ENCODE results near the gene TM4SF20. TPM values are rescaled to one million over a fixed set of nuclear protein-coding genes. Genes with fewer than 3 reads are reported as not detected.

Gene TM4SF20, protein sequence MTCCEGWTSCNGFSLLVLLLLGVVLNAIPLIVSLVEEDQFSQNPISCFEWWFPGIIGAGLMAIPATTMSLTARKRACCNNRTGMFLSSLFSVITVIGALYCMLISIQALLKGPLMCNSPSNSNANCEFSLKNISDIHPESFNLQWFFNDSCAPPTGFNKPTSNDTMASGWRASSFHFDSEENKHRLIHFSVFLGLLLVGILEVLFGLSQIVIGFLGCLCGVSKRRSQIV
- total RNA-seq = not detected in 2 replicates

DNA sequence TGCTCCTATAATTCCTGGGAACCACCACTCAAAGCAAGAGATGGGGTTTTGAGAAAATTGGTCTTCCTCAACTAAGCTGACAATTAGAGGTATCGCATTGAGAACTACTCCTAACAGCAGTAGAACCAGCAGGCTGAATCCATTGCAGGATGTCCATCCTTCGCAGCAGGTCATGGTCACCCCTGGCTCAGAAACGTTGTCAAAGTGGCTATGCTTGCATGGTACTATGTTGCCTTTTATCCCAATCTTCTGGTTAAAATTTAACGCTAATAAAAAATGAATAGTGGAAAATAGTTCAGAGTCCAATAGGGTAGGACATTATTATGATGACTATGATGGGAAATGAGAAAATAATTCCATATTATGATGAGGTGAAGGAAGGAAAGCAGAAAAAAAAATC is at the start of gene TM4SF20:
TM4SF20 (minus strand) TSS at position 212 of the 400 bp plus-strand sequence; CDS start at position 174, 38 bp downstream.

DNA sequence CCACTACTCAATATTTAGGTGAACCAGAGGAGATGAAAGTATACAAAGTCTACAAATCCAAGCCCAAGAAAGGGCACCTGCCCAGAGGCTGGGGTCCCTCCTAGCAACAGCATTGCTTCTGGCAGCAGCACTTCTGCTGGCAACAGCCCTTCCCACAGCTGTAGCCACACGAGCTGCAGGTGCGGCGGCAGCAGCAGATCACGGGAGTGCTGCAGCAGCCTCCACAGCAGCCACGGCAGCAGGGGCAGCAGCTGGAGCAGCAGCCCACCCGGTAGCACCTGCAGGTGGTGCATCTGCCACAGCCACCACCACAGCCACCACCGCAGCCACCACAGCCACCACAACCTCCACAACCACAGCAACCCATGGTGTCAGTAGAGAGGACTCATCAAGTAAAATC is 8.5 kb upstream of the TM4SF20 start, which contains the start of gene SCYGR1:
SCYGR1 (minus strand) TSS at position 367 of the 400 bp plus-strand sequence; CDS start at position 367, 0 bp downstream.

DNA sequence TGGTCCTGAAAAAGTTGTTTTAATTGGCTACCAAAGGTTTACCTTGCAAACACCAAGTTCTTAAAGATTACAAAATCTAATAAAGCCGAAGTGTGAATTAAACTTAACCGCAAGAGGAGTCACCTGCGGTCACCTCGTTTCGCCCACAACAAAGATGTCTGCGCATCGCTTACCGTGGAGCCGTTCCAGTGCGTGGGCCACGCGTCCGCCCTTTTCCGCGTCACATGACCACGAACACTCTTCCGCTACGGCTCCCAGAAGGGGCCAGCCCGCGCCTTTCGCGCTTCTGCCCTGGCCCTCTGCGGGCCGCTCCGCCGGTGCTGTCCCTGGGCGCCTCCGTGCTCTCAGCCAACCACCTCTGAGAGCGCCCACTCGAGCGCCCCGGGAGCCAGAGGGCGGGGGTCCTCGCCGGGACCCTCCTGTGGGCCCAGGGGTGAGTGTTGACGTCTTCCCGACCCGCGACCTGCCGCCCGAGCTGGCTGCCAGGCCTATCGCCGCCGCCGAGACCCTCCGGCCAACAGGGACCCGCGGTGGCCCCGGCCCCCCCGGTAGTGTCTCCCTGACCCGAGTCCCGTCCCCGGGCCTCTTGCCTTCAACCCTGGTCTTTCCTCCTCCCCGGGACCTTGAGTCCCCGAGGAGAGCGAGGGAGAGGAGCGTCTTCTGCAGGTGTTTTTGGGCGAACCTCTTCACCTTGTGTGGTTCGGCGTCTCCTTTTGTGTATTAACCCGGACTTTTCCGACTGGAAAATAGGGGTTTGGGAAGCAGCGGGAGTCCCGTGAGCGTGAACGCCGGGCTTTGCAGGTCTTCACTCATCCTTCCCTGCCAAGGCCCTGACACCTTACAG is 53.9 kb downstream of the TM4SF20 start, which contains the start of gene MFF:
MFF (plus strand) TSS at position 257 of the 844 bp plus-strand sequence. CDS start 5,415 bp downstream, outside the sequence.

Other genes starting within 250 kb of the TM4SF20 start
- gene COL4A4, start 215.1 kb downstream of the TM4SF20 start, total RNA-seq = under 0.01 and 0.43 TPM in 2 replicates
- gene COL4A3, start 214.7 kb downstream of the TM4SF20 start, total RNA-seq = 0.07 TPM in 1 of 2 replicates, not detected in the other
- 83.4 and 84.9 TPM in 2 replicates for gene MFF, start 54.1 kb downstream of the TM4SF20 start, total RNA-seq
- gene SCYGR1, start 8.6 kb upstream of the TM4SF20 start, total RNA-seq = not detected in 2 replicates
- gene AGFG1, start 92.8 kb upstream of the TM4SF20 start, total RNA-seq = 83.4 and 135 TPM in 2 replicates
- not detected in 2 replicates for gene SCYGR2, start 219.6 kb upstream of the TM4SF20 start, total RNA-seq
- not detected in 2 replicates for gene SCYGR3, start 235.5 kb upstream of the TM4SF20 start, total RNA-seq
- gene SCYGR4, start 238.2 kb upstream of the TM4SF20 start, total RNA-seq = not detected in 2 replicates

All from nasal cavity respiratory epithelium epithelial cell of viscerocranial mucosa (primary cell).